Stimulated activated CD8-positive, alpha-beta memory T cell treated with anti-CD3 and anti-CD28 coated beads, Interleukin-7, amount 100 ng/mL, for 48 hours (primary cell): ENCODE measurements around the gene HOXB2.

ENCODE experiments used
- DNase-seq, 2 donors: peaks; one replicate each; pipeline ENCODE4 v3.0.0-alpha.2; 2020; ENCODE audit warnings: low read depth in 1 of 2; ENCODE audit errors: extremely low read depth in 1 of 2

HOXB2 gene

DNA sequence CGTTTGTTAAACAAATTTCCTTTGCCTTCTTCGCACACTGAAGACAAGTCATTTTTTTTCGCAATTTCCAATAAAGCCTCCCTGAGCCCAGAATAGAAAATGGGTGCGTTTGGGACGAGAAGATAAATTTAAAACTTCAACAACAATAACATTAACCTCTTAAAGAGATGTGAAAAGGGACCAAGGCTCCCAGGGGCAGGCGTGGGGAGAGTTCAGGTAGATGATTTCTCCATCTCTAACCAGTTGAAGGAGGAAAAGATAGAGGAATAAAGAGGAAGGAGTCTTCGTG, 34.5 kb upstream of the HOXB2 start:
- no peak for DNase-seq

GRCh38 chr17:48578616-48579470, 33.9 kb upstream of the HOXB2 start:
- DNase-seq = no peak

GRCh38 chr17:48577946-48578615, 33.2 kb upstream of the HOXB2 start, which contains the start of gene HOXB4:
TSS of gene HOXB4 (minus strand) at chr17:48578350. CDS start at chr17:48578319, 31 bp downstream.
- peak in 1 of 2 donors; percentile 61 for DNase-seq

GRCh38 chr17:48577330-48577945, 32.5 kb upstream of the HOXB2 start:
- DNase-seq = no peak

DNA sequence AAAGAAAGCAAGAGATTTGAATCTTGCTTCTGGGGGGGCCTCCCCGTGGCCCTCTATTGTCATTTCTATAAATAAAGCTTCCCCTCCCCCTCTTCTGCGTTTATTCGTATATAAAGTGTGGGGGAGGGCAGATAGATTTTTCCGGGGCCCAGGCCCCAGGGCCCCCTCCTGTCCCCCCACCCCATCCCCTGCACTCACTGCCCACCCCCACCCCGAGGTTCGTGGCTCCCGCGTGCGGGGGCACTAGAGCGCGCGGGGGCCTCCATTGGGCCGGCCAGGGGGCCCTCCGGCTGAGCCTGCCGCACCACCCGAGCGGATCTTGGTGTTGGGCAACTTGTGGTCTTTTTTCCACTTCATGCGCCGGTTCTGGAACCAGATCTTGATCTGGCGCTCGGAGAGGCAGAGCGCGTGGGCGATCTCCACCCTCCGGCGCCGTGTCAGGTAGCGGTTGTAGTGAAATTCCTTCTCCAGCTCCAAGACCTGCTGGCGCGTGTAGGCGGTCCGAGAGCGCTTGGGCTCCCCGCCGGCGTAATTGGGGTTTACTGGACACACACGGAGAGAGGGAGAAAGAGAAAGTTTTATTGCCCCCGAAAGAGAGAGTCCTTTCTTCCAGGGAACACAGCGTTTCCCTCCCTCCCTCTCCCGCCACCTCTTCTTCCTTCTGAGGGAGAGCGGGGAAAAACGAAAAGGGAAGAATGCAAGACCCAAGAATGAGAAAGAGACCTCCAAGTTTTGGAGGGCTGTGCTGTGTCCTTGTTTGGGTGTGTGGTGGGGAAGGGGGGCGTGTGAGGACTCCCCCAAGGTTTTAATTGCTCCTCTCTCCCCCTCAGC, 31.8 kb upstream of the HOXB2 start:
- DNase-seq = no peak

- DNase-seq = no peak
Measured at GRCh38 chr17:48575673-48576478, 31.0 kb upstream of the HOXB2 start.

GRCh38 chr17:48575066-48575582, 30.2 kb upstream of the HOXB2 start:
- no peak for DNase-seq

DNA sequence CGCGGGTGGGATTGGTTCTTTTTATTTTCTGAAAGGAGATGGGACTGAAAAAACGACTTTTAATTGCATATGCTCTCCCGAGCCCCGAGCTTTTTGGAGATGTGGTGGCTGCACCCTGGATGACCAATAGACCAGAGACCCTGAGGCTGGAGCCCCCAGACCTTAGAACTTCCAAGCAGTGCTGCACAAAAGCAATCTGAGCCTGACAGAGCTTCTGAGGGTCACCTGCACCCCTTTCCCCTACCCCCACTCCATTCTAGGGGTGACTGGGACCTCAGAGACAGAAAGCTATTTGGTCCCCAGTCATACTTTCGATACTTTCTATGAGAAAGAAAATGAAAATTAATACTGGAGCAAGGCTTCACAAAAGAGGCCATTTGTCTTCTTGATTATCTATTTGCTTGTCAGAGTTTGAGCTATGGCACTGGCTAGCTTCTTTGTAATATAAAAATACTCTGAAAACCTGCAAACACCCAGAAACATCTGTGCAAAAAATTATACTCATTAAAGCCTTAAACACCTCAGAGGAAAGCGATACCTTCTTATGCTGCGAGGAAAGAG, 29.7 kb upstream of the HOXB2 start:
- DNase-seq = no peak

- DNase-seq = no peak
Measured at GRCh38 chr17:48571826-48572417, 27.0 kb upstream of the HOXB2 start.

- DNase-seq = no peak
Measured at GRCh38 chr17:48571024-48571818, 26.3 kb upstream of the HOXB2 start.

GRCh38 chr17:48570325-48571023, 25.6 kb upstream of the HOXB2 start:
- DNase-seq = no peak

GRCh38 chr17:48569674-48570324, 24.9 kb upstream of the HOXB2 start:
- no peak for DNase-seq

- DNase-seq = no peak
Measured at GRCh38 chr17:48569240-48569582, 24.3 kb upstream of the HOXB2 start.

- no peak for DNase-seq
Measured at GRCh38 chr17:48568499-48569239, 23.8 kb upstream of the HOXB2 start.

- DNase-seq = no peak
Measured at GRCh38 chr17:48567646-48568354, 22.9 kb upstream of the HOXB2 start.

GRCh38 chr17:48567209-48567608, 22.3 kb upstream of the HOXB2 start:
- no peak for DNase-seq
